A375 (cell line): ENCODE measurements around the gene EDC4. TPM values are rescaled to one million over a fixed set of nuclear protein-coding genes. Genes with fewer than 3 reads are reported as not detected.

Experiments
- small RNA-seq: library from RNA; depleted of rRNA; stranded (forward); fragments of <200 nt; gene quantifications from one replicate; pipeline ENCODE3, GENCODE V24; 2014
- total RNA-seq: library from RNA; depleted of rRNA; stranded (reverse); fragments of >200 nt; shearing (Covaris generic); gene quantifications from 2 replicates; pipeline ENCODE4 v1.2.3, GENCODE V29; 2014; rRNA removed

The EDC4 gene
- 82.4 and 94.4 TPM in 2 replicates for total RNA-seq

GRCh38 chr16:67872631-67873434 lies at the start of gene EDC4:
Gene EDC4 (plus strand): TSS chr16:67873052. CDS start chr16:67873262, 210 bp downstream.

GRCh38 chr16:67841816-67842508 lies 30.9 kb upstream of the EDC4 start, which contains the start of gene THAP11:
Gene THAP11 (plus strand): TSS chr16:67842320. CDS start chr16:67842555, 235 bp downstream.

GRCh38 chr16:67846320-67847063 lies 26.4 kb upstream of the EDC4 start, which contains the start of gene NUTF2:
Gene NUTF2 (plus strand): TSS chr16:67846933. CDS start chr16:67865131, 18,198 bp downstream.

GRCh38 chr16:67847064-67847861 lies 25.6 kb upstream of the EDC4 start, which contains the start of gene CENPT:
Gene CENPT (minus strand): TSS chr16:67847693. CDS start chr16:67833859, 13,834 bp downstream.

GRCh38 chr16:67884684-67885083 lies 11.8 kb downstream of the EDC4 start, which contains the start of gene NRN1L:
Gene NRN1L (plus strand): TSS chr16:67884885. CDS start chr16:67884904, 19 bp downstream.

GRCh38 chr16:67892899-67893742 lies 20.3 kb downstream of the EDC4 start, which contains the start of gene PSKH1:
Gene PSKH1 (plus strand): TSS chr16:67893254. CDS start chr16:67908750, 15,496 bp downstream.

Small RNAs within 50 kb of the gene (small RNA-seq; reads per million reads assigned to genes)
- gene AC040162.2 (not detected), gene NRN1L (not detected)

Other genes starting within 250 kb of the EDC4 start
- 1.9 and 2.2 TPM in 2 replicates for gene CARMIL2, start 227.9 kb upstream of the EDC4 start, total RNA-seq
- gene ACD, start 212.8 kb upstream of the EDC4 start, total RNA-seq, result 49.5 and 50.1 TPM in 2 replicates
- gene PARD6A, start 212.1 kb upstream of the EDC4 start, total RNA-seq, result 4.2 and 4.9 TPM in 2 replicates
- gene ENKD1, start 206.3 kb upstream of the EDC4 start, total RNA-seq, result 58.8 and 71.0 TPM in 2 replicates
- gene C16orf86, start 206.2 kb upstream of the EDC4 start, total RNA-seq, result 9.2 and 11.4 TPM in 2 replicates
- 19.6 and 19.7 TPM in 2 replicates for gene GFOD2, start 153.7 kb upstream of the EDC4 start, total RNA-seq
- gene RANBP10, start 66.5 kb upstream of the EDC4 start, total RNA-seq, result 5.4 and 5.5 TPM in 2 replicates
- 0.66 and 1.6 TPM in 2 replicates for gene TSNAXIP1, start 66.2 kb upstream of the EDC4 start, total RNA-seq
- 36.9 and 37.4 TPM in 2 replicates for gene THAP11, start 30.7 kb upstream of the EDC4 start, total RNA-seq
- 174 TPM in 2 replicates for gene NUTF2, start 26.1 kb upstream of the EDC4 start, total RNA-seq
- gene CENPT, start 25.4 kb upstream of the EDC4 start, total RNA-seq, result 29.7 and 30.7 TPM in 2 replicates
- 0.30 TPM in 1 of 2 replicates, not detected in the other for gene NRN1L, start 11.8 kb downstream of the EDC4 start, total RNA-seq
- gene PSKH1, start 20.2 kb downstream of the EDC4 start, total RNA-seq, result 6.7 and 11.1 TPM in 2 replicates
- 1.6 and 4.0 TPM in 2 replicates for gene CTRL, start 58.8 kb downstream of the EDC4 start, total RNA-seq
- gene PSMB10, start 63.8 kb downstream of the EDC4 start, total RNA-seq, result 69.2 and 69.3 TPM in 2 replicates
- 3.4 and 4.7 TPM in 2 replicates for gene LCAT, start 71.1 kb downstream of the EDC4 start, total RNA-seq
- gene SLC12A4, start 95.6 kb downstream of the EDC4 start, total RNA-seq, result 32.8 and 41.3 TPM in 2 replicates
- not detected in 2 replicates for gene DPEP3, start 107.4 kb downstream of the EDC4 start, total RNA-seq
- not detected in 2 replicates for gene DPEP2, start 126.4 kb downstream of the EDC4 start, total RNA-seq
- gene DPEP2NB, start 142.9 kb downstream of the EDC4 start, total RNA-seq, result not detected in 2 replicates
- 28.6 and 31.1 TPM in 2 replicates for gene DDX28, start 150.2 kb downstream of the EDC4 start, total RNA-seq
- 19.3 and 25.8 TPM in 2 replicates for gene DUS2, start 150.2 kb downstream of the EDC4 start, total RNA-seq
- 19.3 and 21.5 TPM in 2 replicates for gene NFATC3, start 212.3 kb downstream of the EDC4 start, total RNA-seq